ENCODE measurements around the gene GGCX. TPM values are rescaled to one million over a fixed set of nuclear protein-coding genes. Genes with fewer than 3 reads are reported as not detected.
A peak's percentile ranks its signal among the peaks of the same experiment; 100 is the strongest.

GGCX gene
- total and polyA plus RNA-seq, 9 of the 15 experiments (the other 6 are each of a cell fraction or from before 2014, with no cell fraction given) = 14.4 to 47.1 (median 28.1) TPM

- no peak for TF ChIP-seq MXD1 (CRISPR knock-in tag; IDR thresholded peaks at IDR 0.05; ENCODE audit: borderline replicate concordance, poor library complexity, severe bottlenecking)
- no peak for TF ChIP-seq ZNF77 (CRISPR knock-in tag; IDR thresholded peaks at IDR 0.05)
- TF ChIP-seq GATA2 (CRISPR knock-in tag; IDR thresholded peaks at IDR 0.05) = no peak
- peak; percentile 90 for TF ChIP-seq C11orf30 (IDR thresholded peaks at IDR 0.05; ENCODE audit: low read depth)
- TF ChIP-seq CAMTA2 (CRISPR knock-in tag; conservative IDR thresholded peaks at IDR 0.05) = no peak
- TF ChIP-seq ARID1B (IDR thresholded peaks at IDR 0.05) = no peak
- no peak for TF ChIP-seq TEAD1 (CRISPR knock-in tag; IDR thresholded peaks at IDR 0.05)
- TF ChIP-seq EHMT2 (IDR thresholded peaks at IDR 0.05) = 0 out of 2 replicates have a peak, but pooled peaks have one; percentile 18
- no peak for TF ChIP-seq ZNF274 (IDR thresholded peaks at IDR 0.05; ENCODE audit: borderline replicate concordance, low read depth, low read length)
- no peak for TF ChIP-seq ARID3A (IDR thresholded peaks at IDR 0.05; ENCODE audit: borderline replicate concordance, low read depth, low read length)
- no peak for TF ChIP-seq POLR3A (IDR thresholded peaks at IDR 0.05; ENCODE audit: borderline replicate concordance, extremely low read depth, insufficient read depth, insufficient read length)
- TF ChIP-seq ZNF699 (CRISPR knock-in tag; IDR thresholded peaks at IDR 0.05; ENCODE audit: insufficient replicate concordance) = no peak
- no peak for TF ChIP-seq CEBPB (tag; IDR thresholded peaks at IDR 0.05)
- TF ChIP-seq RAD51 (IDR thresholded peaks at IDR 0.05; ENCODE audit: borderline replicate concordance, low read depth) = peak; percentile 94
- no peak; a peak in 1 of 4 replicates for TF ChIP-seq ARNT (IDR thresholded peaks at IDR 0.05)
- no peak for TF ChIP-seq ZNF830 (CRISPR knock-in tag; IDR thresholded peaks at IDR 0.05)
- TF ChIP-seq POLR2B (IDR thresholded peaks at IDR 0.05; ENCODE audit: low read depth, partially characterized antibody) = peak; percentile 86
- TF ChIP-seq RAD21 (CRISPR knock-in tag; conservative IDR thresholded peaks at IDR 0.05 in 1 of 2, IDR thresholded peaks at IDR 0.05 in 1 of 2) = no peak
- TF ChIP-seq NR2C2 (CRISPR knock-in tag; IDR thresholded peaks at IDR 0.05) = no peak
- peak; percentile 45; the same call in 1 of the 2 replicates for TF ChIP-seq NR2C2 (tag; IDR thresholded peaks at IDR 0.05)
- no peak for TF ChIP-seq FOXP1 (CRISPR knock-in tag; IDR thresholded peaks at IDR 0.05)
- no peak for TF ChIP-seq ZNF384 (IDR thresholded peaks at IDR 0.05; ENCODE audit: low read depth, low read length)
- TF ChIP-seq ATF6 (CRISPR knock-in tag; IDR thresholded peaks at IDR 0.05) = no peak
- no peak for TF ChIP-seq TEAD2 (tag; IDR thresholded peaks at IDR 0.05)
- TF ChIP-seq SMAD4 (CRISPR knock-in tag; conservative IDR thresholded peaks at IDR 0.05) = no peak
Observed at GRCh38 chr2:85595301-85596025, 34.2 kb upstream of the GGCX start, which contains the start of gene RNF181 (continued).

Data from K562 (cell line).